HPDE6-E6E7 (cell line): ENCODE measurements around the gene RPL7A.
"Not testable (repeated sequence)": the region's sequence is repeated elsewhere in the genome, so short reads cannot be mapped to it uniquely, and the experiment has no call there.

Experiments
- DNase-seq: peaks from one replicate; pipeline ENCODE4 v3.0.0; 2011; ENCODE audit warnings: missing footprints; ENCODE audit errors: extremely low spot score

RPL7A gene

GRCh38 chr9:133368249-133368881, 20.3 kb downstream of the RPL7A start:
- no peak for DNase-seq

- DNase-seq = no peak
These were observed 21.4 kb downstream of the RPL7A start for GRCh38 chr9:133369422-133369821.

- DNase-seq = no peak
These were observed 21.9 kb downstream of the RPL7A start for GRCh38 chr9:133369933-133370332.

GRCh38 chr9:133370685-133371084, 22.7 kb downstream of the RPL7A start:
- no peak for DNase-seq

- DNase-seq = no peak
These were observed 23.3 kb downstream of the RPL7A start for GRCh38 chr9:133371261-133371711.

GRCh38 chr9:133372144-133372543, 24.1 kb downstream of the RPL7A start:
- DNase-seq = no peak

- DNase-seq = no peak
These were observed 26.6 kb downstream of the RPL7A start for GRCh38 chr9:133374612-133375115.

GRCh38 chr9:133375116-133375723, 27.2 kb downstream of the RPL7A start:
- DNase-seq = peak; percentile 35

- peak; percentile 99 for DNase-seq
These were observed 28.0 kb downstream of the RPL7A start, which contains the start of the genes STKLD1 and SURF4 for GRCh38 chr9:133375724-133376654. Gene STKLD1 (plus strand): TSS chr9:133376366. CDS start chr9:133376474, 108 bp downstream. Gene SURF4 (minus strand): TSS chr9:133376060. CDS start chr9:133375969, 91 bp downstream.

GRCh38 chr9:133377280-133377679, 29.3 kb downstream of the RPL7A start:
- not testable (repeated sequence) for DNase-seq

- DNase-seq = no peak
These were observed 29.8 kb downstream of the RPL7A start for GRCh38 chr9:133377721-133378216.

GRCh38 chr9:133378408-133378962, 30.5 kb downstream of the RPL7A start:
- DNase-seq = no peak

- no peak for DNase-seq
These were observed 31.4 kb downstream of the RPL7A start for GRCh38 chr9:133379153-133380086.

GRCh38 chr9:133380734-133381133, 32.7 kb downstream of the RPL7A start:
- no peak for DNase-seq

- DNase-seq = no peak
These were observed 34.6 kb downstream of the RPL7A start for GRCh38 chr9:133382507-133383141.

GRCh38 chr9:133383438-133383837, 35.4 kb downstream of the RPL7A start:
- no peak for DNase-seq

- no peak for DNase-seq
These were observed 36.8 kb downstream of the RPL7A start for GRCh38 chr9:133384736-133385321.

- no peak for DNase-seq
These were observed 37.4 kb downstream of the RPL7A start for GRCh38 chr9:133385452-133385851.

GRCh38 chr9:133386338-133386737, 38.3 kb downstream of the RPL7A start:
- DNase-seq = no peak
